GM12801 (cell line): ENCODE measurements around the gene GPS1.

Experiments used
- TF ChIP-seq, protein P1 (sequence below): IDR thresholded peaks from one replicate; pipeline ENCODE4 v1.5.1; 2011; ENCODE audit warnings: control low read depth; ENCODE audit not compliant: insufficient read length; ENCODE audit errors: extremely low read depth

Gene GPS1

DNA sequence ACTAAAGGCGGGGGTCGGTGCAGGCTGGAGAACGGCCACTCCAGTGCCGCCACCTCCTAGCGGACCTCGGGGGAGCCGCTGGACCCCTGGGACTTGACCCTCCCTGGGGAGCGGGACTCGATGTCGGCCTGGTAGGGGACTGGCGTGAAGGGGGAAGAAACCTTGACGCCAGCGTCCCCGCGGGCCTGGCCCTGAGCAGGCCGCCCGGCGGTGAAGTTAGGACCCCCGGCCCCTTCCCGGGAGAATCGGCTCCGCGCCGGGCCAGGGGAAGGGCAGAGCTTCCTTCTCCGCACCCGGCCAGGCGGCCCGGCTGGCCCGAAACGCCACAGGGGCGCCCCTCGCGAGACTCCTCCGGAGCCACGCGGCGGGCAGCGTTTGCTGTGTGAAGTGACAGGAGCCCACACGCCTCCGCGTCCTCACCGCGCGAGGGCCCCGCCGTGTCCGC is 13.5 kb downstream of the GPS1 start:
- TF ChIP-seq, protein P1, sequence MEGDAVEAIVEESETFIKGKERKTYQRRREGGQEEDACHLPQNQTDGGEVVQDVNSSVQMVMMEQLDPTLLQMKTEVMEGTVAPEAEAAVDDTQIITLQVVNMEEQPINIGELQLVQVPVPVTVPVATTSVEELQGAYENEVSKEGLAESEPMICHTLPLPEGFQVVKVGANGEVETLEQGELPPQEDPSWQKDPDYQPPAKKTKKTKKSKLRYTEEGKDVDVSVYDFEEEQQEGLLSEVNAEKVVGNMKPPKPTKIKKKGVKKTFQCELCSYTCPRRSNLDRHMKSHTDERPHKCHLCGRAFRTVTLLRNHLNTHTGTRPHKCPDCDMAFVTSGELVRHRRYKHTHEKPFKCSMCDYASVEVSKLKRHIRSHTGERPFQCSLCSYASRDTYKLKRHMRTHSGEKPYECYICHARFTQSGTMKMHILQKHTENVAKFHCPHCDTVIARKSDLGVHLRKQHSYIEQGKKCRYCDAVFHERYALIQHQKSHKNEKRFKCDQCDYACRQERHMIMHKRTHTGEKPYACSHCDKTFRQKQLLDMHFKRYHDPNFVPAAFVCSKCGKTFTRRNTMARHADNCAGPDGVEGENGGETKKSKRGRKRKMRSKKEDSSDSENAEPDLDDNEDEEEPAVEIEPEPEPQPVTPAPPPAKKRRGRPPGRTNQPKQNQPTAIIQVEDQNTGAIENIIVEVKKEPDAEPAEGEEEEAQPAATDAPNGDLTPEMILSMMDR: no peak

DNA sequence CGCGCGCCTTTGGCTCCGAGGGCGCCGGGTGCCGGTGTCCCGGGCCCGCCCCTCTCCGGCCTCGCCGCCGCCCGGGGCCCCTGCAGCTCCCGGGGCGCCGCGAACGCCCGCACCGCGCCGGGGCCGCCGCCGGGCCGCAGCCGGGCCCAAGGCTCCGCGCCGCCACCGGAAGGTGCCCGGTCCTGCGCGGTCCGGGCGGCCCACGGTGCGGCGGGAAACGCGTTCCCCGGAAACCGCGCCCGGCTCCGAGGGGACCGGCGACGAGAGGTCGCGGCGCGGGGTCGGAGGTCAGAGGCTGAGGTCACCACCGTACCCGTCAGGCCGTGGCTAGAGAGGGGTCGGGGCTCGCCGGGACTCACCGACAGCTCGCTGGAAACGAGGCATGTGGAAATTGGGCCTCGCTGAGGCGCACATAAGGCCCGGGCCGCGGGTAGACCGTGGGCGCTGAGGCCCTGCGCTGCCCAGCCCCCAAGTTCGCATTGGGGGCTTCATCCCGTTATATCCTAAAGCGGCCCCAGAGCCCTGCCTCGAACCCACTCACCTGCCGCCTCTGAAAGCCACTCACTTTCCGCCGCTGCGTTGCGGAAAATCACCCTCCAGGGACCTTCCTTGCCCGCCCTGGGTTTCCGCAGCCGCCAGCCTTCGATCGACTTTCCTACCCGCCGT is 14.1 kb downstream of the GPS1 start, which contains the start of gene DUS1L:
DUS1L (minus strand) TSS at position 167 of the 666 bp plus-strand sequence. CDS start 745 bp downstream, outside the sequence.
- TF ChIP-seq, protein P1: no peak

DNA sequence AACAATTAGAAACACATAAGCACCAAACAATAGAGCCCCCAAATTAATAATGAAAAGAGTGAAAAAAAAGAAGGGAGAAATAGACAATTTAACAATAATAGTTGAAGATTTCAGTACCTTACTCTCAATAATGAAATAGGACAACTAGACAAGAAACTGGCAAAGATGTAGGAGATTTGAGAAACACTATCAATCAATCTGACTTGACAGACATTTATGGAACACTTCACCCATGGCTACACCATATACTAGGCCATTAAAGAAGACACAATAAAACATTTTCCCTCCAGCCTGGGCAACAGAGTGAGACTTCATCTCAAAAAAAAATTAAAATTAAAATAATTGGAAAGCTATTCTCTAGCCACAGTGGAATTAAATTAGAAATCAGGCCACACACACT is 18.9 kb downstream of the GPS1 start:
- TF ChIP-seq, protein P1: no peak

DNA sequence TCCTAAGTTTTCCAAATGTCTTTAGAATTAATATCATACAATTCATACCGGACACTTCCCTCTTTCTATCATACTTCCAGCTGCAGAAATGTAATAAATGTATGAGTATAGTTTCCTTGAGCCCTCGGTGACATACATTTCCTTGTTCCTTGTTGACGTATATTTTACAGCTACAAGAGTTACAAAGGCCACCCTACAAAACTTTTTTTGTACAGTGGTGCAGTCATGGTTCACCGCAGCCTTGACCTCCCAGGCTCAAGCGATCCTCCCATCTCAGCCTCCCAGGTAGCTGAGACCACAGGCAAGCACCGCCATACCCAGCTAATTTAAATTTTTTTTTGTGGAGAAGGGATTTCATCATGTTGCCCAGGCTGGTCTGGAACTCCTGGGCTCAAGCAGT is 21.1 kb downstream of the GPS1 start:
- TF ChIP-seq, protein P1: no peak

DNA sequence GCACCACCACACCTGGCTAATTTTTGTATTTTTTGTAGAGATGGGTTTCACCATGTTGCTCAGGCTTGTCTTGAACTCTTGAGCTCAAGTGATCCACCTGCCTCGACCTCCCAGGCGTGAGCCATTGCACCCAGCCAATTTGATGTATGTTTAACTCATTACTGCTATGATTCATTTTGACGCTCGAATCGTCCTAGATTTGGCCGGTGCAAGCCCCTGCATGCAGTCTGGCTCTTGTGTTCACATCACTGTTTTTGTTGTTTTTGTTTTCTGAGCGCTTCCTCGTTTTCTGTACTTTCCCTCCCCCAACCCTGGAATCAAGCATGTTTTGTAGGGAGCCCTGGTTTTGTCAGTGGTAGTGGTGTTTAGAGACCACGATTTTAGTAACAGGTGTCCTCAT is 21.7 kb downstream of the GPS1 start:
- TF ChIP-seq, protein P1: no peak

DNA sequence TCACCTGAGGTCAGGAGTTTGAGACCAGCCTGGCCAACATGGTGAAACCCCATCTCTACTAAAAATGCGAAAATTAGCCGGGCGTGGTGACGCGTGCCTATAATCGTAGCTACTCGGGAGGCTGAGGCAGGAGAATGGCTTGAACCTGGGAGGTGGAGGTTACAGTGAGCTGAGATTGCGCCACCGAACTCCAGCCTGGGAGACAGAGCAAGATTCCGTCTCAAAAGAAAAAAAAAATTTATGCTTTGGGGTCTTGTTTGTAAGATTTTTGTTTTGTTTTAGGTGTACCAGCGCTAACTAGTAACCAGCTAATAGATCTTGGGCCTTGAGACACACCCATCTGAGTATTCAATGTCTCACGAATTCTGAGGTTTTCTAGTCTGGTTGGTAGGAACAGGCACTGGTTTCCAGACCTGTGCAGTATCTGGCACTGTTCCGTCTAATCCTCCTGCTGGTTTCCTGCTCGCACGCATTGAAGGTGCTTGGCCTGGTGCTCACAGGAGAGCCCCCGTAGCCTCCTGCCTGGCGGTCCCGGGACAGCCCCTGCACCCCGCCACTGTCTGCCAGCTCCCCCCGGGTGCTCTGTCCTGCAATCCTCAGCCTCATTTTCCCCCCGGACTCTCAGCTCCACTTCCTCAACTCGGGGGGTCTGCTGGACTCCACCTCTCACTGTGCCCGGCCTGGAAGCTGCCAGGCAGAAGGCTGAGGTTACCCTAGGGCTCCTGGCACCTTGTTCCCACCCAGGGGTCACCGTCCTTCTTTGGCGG is 24.5 kb downstream of the GPS1 start:
- TF ChIP-seq, protein P1: no peak

DNA sequence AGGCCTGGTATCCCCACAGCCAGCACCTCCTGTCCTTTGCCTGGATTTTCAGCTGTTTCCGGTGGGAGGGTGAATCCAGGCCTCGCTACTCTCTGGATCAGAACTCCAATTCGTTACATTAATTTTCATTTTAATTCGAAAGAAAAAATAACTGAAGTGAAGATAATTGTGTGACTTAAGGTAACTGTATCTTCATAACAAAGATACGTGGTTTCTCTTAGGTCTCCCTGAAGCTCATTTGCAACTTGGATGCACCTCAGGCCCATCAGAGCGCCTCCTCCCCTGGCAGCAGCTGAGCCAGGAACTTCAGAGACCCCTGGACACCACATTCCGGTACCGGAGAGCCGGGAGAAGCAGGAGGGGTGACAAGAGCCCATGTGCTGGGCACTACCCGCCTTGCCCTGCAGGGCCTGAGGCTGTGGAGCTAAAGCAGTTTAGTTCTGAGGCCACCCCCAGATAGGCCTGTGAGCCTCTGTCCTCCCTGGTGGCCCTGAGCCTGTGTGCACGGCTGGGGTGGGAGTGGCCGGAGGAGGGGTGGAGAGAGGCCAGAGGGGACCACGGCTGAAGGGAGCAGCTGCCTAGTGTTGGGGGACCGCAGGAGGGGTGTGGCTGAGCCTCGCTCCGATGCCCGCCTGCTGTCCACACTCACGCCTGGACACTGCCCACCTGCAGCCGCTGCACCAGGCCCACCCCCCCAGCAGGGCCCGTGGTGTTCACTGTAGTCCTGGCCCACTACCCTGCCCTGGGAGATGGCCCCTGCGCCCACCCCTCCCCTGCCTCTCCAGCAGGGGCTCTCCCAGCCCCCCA is 25.3 kb downstream of the GPS1 start:
- TF ChIP-seq, protein P1: no peak
